Transverse colon (tissue), 3 donors: Measurements from ENCODE around the gene IRF8.

Experiments used
- POLR2A ChIP-seq: fragments of 450-650 bp; IDR thresholded peaks from one replicate; pipeline ENCODE4 v1.6.1; 2016; ENCODE audit warnings: antibody characterized with exemption, mild to moderate bottlenecking, moderate library complexity
- TF ChIP-seq, protein P1 (sequence below), 5 experiments: fragments of 200-600 bp in 3 of 5; fragments of 450-650 bp in 2 of 5; sonication (generic) in 3 of 5; IDR thresholded peaks; 1 replicate in 2 of 5; 2 replicates in 3 of 5; pipeline ENCODE4 v1.5.1; 2016 to 2017; ENCODE audit warnings: antibody characterized with exemption in 5 of 5, inconsistent platforms in 3 of 5, mild to moderate bottlenecking in 2 of 5, moderate library complexity in 1 of 5

DNA sequence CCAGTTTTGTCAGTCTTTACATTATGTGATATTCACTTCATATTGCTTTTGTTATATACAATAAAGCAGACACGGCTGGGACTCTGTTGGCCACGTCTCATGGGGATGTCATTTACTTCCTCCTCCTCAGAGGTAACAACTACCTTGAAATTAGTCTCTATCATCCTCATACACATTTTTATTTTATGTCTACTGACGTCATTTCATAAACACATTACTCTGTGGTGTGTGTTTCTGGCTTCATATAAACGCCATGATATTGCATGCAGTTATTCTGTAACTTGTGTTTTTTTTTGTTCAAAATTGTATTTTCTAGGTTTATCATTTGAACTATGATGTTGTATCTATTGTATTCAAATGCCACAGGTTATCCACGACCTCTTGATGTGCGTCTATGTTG lies 13.4 kb upstream of the IRF8 start:
- TF ChIP-seq, protein P1, sequence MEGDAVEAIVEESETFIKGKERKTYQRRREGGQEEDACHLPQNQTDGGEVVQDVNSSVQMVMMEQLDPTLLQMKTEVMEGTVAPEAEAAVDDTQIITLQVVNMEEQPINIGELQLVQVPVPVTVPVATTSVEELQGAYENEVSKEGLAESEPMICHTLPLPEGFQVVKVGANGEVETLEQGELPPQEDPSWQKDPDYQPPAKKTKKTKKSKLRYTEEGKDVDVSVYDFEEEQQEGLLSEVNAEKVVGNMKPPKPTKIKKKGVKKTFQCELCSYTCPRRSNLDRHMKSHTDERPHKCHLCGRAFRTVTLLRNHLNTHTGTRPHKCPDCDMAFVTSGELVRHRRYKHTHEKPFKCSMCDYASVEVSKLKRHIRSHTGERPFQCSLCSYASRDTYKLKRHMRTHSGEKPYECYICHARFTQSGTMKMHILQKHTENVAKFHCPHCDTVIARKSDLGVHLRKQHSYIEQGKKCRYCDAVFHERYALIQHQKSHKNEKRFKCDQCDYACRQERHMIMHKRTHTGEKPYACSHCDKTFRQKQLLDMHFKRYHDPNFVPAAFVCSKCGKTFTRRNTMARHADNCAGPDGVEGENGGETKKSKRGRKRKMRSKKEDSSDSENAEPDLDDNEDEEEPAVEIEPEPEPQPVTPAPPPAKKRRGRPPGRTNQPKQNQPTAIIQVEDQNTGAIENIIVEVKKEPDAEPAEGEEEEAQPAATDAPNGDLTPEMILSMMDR (IDR thresholded peaks at IDR 0.05): no peak
- TF ChIP-seq POLR2A: no peak
